Gastrocnemius medialis (tissue), 4 donors: Measurements from ENCODE around the gene AGAP1.

Source experiments
- CTCF ChIP-seq, 5 experiments: fragments of 450-650 bp in 3 of 5; fragments of 200-600 bp in 2 of 5; sonication (generic) in 2 of 5; IDR thresholded peaks in 4 of 5; conservative IDR thresholded peaks in 1 of 5; 1 replicate in 4 of 5; 2 replicates in 1 of 5; pipeline ENCODE4 v1.5.1; 2016 to 2019; ENCODE audit warnings: antibody characterized with exemption in 5 of 5, mild to moderate bottlenecking in 3 of 5, moderate library complexity in 3 of 5
- POLR2A ChIP-seq, 2 donors: fragments of 450-650 bp; IDR thresholded peaks; one replicate each; pipeline ENCODE4 v1.6.1; 2017; ENCODE audit warnings: antibody characterized with exemption in 2 of 2, mild to moderate bottlenecking in 2 of 2, moderate library complexity in 2 of 2

- TF ChIP-seq POLR2A (IDR thresholded peaks at IDR 0.05) (no peak), CTCF (IDR thresholded peaks at IDR 0.05 in 4 of 5, conservative IDR thresholded peaks at IDR 0.05 in 1 of 5) (peak in 4 of 5 experiments; percentile 28 to 50 (median 41))
These were observed 58.1 kb downstream of the AGAP1 start for GRCh38 chr2:235551965-235552364.
